Measurements from ENCODE around the gene BAIAP2. TPM values are rescaled to one million over a fixed set of nuclear protein-coding genes. Genes with fewer than 3 reads are reported as not detected.
"Not testable (repeated sequence)": the region's sequence is repeated elsewhere in the genome, so short reads cannot be mapped to it uniquely, and the experiment has no call there.

BAIAP2 gene
- polyA plus RNA-seq, 6 donors from 2014 or later: 0.19 to 6.1 (median 0.79) TPM

GRCh38 chr17:81138083-81138482, 103.1 kb downstream of the BAIAP2 start:
- no peak overlapping the region for H3K4me3 Mint-ChIP-seq
- peak overlapping the region in 1 of 6 donors; percentile 41 for H3K27ac Mint-ChIP-seq
- DNase-seq (no peak), ATAC-seq (ENCODE audit: low read depth in 2 of 2) (no peak)
- no peaks in the 10 kb centered on the region for H3K36me3 Mint-ChIP-seq
- H3K9me3 Mint-ChIP-seq: peaks cover 0 to 7% (median 0%) of the 10 kb centered on the region in 7 donors
- peaks cover 0 to 10% (median 0%) of the 10 kb centered on the region in 3 donors for H3K27me3 Mint-ChIP-seq
- H3K4me1 Mint-ChIP-seq: peaks cover 0 to 12% (median 9%) of the 10 kb centered on the region in 3 donors

- H3K4me3 Mint-ChIP-seq: no peak overlapping the region
- H3K27me3 Mint-ChIP-seq: peaks cover 0 to 10% (median 2%) of the 10 kb centered on the region in 3 donors
- no peak overlapping the region for H3K27ac Mint-ChIP-seq
Measured at GRCh38 chr17:81138500-81138899, 103.5 kb downstream of the BAIAP2 start.

GRCh38 chr17:81139428-81139827, 104.5 kb downstream of the BAIAP2 start:
- H3K9me3 Mint-ChIP-seq: peaks cover 0 to 7% (median 0%) of the 10 kb centered on the region in 7 donors
- H3K27ac Mint-ChIP-seq: no peak overlapping the region
- H3K27me3 Mint-ChIP-seq: peaks cover 0 to 10% (median 8%) of the 10 kb centered on the region in 3 donors
- peaks cover 0 to 12% (median 9%) of the 10 kb centered on the region in 3 donors for H3K4me1 Mint-ChIP-seq
- H3K36me3 Mint-ChIP-seq: no peaks in the 10 kb centered on the region
- DNase-seq (no peak), ATAC-seq (ENCODE audit: low read depth in 2 of 2) (no peak)
- H3K4me3 Mint-ChIP-seq: no peak overlapping the region

More at GRCh38 chr17:81138500-81138899, 103.5 kb downstream of the BAIAP2 start:
- ATAC-seq (ENCODE audit: low read depth in 2 of 2) (no peak), DNase-seq (no peak)
- H3K9me3 Mint-ChIP-seq: peaks cover 0 to 7% (median 0%) of the 10 kb centered on the region in 7 donors
- peaks cover 0 to 12% (median 9%) of the 10 kb centered on the region in 3 donors for H3K4me1 Mint-ChIP-seq
- H3K36me3 Mint-ChIP-seq: no peaks in the 10 kb centered on the region

GRCh38 chr17:81140018-81140417, 105.1 kb downstream of the BAIAP2 start:
- H3K4me1 Mint-ChIP-seq: peaks cover 0 to 12% (median 9%) of the 10 kb centered on the region in 3 donors
- no peak for ATAC-seq (ENCODE audit: low read depth in 2 of 2)
- H3K27ac Mint-ChIP-seq: peak overlapping the region in 2 of 6 donors; percentile 44 to 66
- H3K36me3 Mint-ChIP-seq: no peaks in the 10 kb centered on the region
- no peak overlapping the region for H3K4me3 Mint-ChIP-seq
- no peak for DNase-seq
- H3K9me3 Mint-ChIP-seq: peaks cover 0 to 7% (median 0%) of the 10 kb centered on the region in 7 donors
- peaks cover 0 to 10% (median 8%) of the 10 kb centered on the region in 3 donors for H3K27me3 Mint-ChIP-seq

GRCh38 chr17:81140695-81141094, 105.7 kb downstream of the BAIAP2 start:
- Mint-ChIP-seq H3K4me1 (peaks cover 0 to 12% (median 9%) of the 10 kb centered on the region in 3 donors), H3K36me3 (no peaks in the 10 kb centered on the region), H3K9me3 (peaks cover 0 to 7% (median 0%) of the 10 kb centered on the region in 7 donors), H3K27ac (no peak overlapping the region), H3K4me3 (no peak overlapping the region), H3K27me3 (peaks cover 0 to 10% (median 8%) of the 10 kb centered on the region in 3 donors)
- no peak for ATAC-seq (ENCODE audit: low read depth in 2 of 2)
- DNase-seq: no peak

GRCh38 chr17:81142301-81143199, 107.6 kb downstream of the BAIAP2 start:
- Mint-ChIP-seq H3K27ac (peak overlapping the region in 1 of 6 donors; percentile 20), H3K4me3 (peak overlapping the region in 1 of 8 donors; percentile 56), H3K9me3 (peaks cover 0 to 7% (median 0%) of the 10 kb centered on the region in 7 donors), H3K36me3 (no peaks in the 10 kb centered on the region), H3K4me1 (peaks cover 0 to 12% (median 9%) of the 10 kb centered on the region in 3 donors), H3K27me3 (peaks cover 5 to 10% (median 8%) of the 10 kb centered on the region in 3 donors)
- ATAC-seq (ENCODE audit: low read depth in 2 of 2) (peak; percentile 84), DNase-seq (peak; percentile 50)

- no peak for DNase-seq
- peaks cover 5 to 10% (median 9%) of the 10 kb centered on the region in 3 donors for H3K27me3 Mint-ChIP-seq
- no peak for ATAC-seq (ENCODE audit: low read depth in 2 of 2)
Measured at GRCh38 chr17:81143200-81143527, 108.2 kb downstream of the BAIAP2 start.

GRCh38 chr17:81143717-81144422, 108.9 kb downstream of the BAIAP2 start:
- Mint-ChIP-seq H3K9me3 (no peaks in the 10 kb centered on the region), H3K4me1 (no peaks in the 10 kb centered on the region), H3K27ac (no peak overlapping the region), H3K27me3 (peaks cover 5 to 15% (median 10%) of the 10 kb centered on the region in 3 donors), H3K36me3 (no peaks in the 10 kb centered on the region), H3K4me3 (peak overlapping the region in 1 of 8 donors; percentile 29)
- DNase-seq (no peak), ATAC-seq (ENCODE audit: low read depth in 2 of 2) (no peak)

More at GRCh38 chr17:81143200-81143527, 108.2 kb downstream of the BAIAP2 start:
- no peak overlapping the region for H3K4me3 Mint-ChIP-seq
- H3K4me1 Mint-ChIP-seq: peaks cover 0 to 7% (median 5%) of the 10 kb centered on the region in 3 donors
- no peaks in the 10 kb centered on the region for H3K36me3 Mint-ChIP-seq
- H3K9me3 Mint-ChIP-seq: peaks cover 0 to 4% (median 0%) of the 10 kb centered on the region in 7 donors
- peak overlapping the region in 1 of 6 donors; percentile 30 for H3K27ac Mint-ChIP-seq

GRCh38 chr17:81144423-81144781, 109.5 kb downstream of the BAIAP2 start:
- H3K27me3 Mint-ChIP-seq: peaks cover 5 to 18% (median 15%) of the 10 kb centered on the region in 3 donors
- H3K4me1 Mint-ChIP-seq: peaks cover 0 to 3% (median 0%) of the 10 kb centered on the region in 3 donors
- DNase-seq: no peak
- no peak for ATAC-seq (ENCODE audit: low read depth in 2 of 2)
- no peaks in the 10 kb centered on the region for H3K9me3 Mint-ChIP-seq
- H3K36me3 Mint-ChIP-seq: no peaks in the 10 kb centered on the region
- H3K27ac Mint-ChIP-seq: no peak overlapping the region
- H3K4me3 Mint-ChIP-seq: no peak overlapping the region

GRCh38 chr17:81146208-81146607, 111.3 kb downstream of the BAIAP2 start:
- Mint-ChIP-seq H3K27ac (peak overlapping the region in 1 of 6 donors; percentile 28), H3K27me3 (peaks cover 5 to 34% (median 29%) of the 10 kb centered on the region in 3 donors)
- H3K9me3 Mint-ChIP-seq; H3K4me1 Mint-ChIP-seq; H3K36me3 Mint-ChIP-seq; DNase-seq; H3K4me3 Mint-ChIP-seq; ATAC-seq (ENCODE audit: low read depth in 2 of 2): not testable (repeated sequence)

- Mint-ChIP-seq H3K4me3 (no peak overlapping the region), H3K27me3 (peaks cover 5 to 38% (median 26%) of the 10 kb centered on the region in 3 donors), H3K4me1 (peaks cover 0 to 3% (median 0%) of the 10 kb centered on the region in 3 donors), H3K36me3 (no peaks in the 10 kb centered on the region), H3K27ac (no peak overlapping the region), H3K9me3 (peaks cover 0 to 1% (median 0%) of the 10 kb centered on the region in 7 donors)
- DNase-seq: no peak
- no peak for ATAC-seq (ENCODE audit: low read depth in 2 of 2)
Measured at GRCh38 chr17:81147701-81148100, 112.8 kb downstream of the BAIAP2 start.

- Mint-ChIP-seq H3K4me1 (peaks cover 0 to 3% (median 0%) of the 10 kb centered on the region in 3 donors), H3K4me3 (no peak overlapping the region), H3K27me3 (peaks cover 10 to 40% (median 26%) of the 10 kb centered on the region in 3 donors), H3K36me3 (no peaks in the 10 kb centered on the region), H3K27ac (no peak overlapping the region), H3K9me3 (peaks cover 0 to 1% (median 0%) of the 10 kb centered on the region in 7 donors)
- no peak for DNase-seq
- no peak for ATAC-seq (ENCODE audit: low read depth in 2 of 2)
Measured at GRCh38 chr17:81148571-81148970, 113.6 kb downstream of the BAIAP2 start.

GRCh38 chr17:81148986-81149533, 114.1 kb downstream of the BAIAP2 start:
- H3K4me1 Mint-ChIP-seq: peaks cover 0 to 3% (median 0%) of the 10 kb centered on the region in 3 donors

More at GRCh38 chr17:81148986-81149533, 114.1 kb downstream of the BAIAP2 start:
- Mint-ChIP-seq H3K9me3 (peaks cover 0 to 1% (median 0%) of the 10 kb centered on the region in 7 donors), H3K27ac (no peak overlapping the region), H3K36me3 (no peaks in the 10 kb centered on the region), H3K4me3 (no peak overlapping the region), H3K27me3 (peaks cover 10 to 37% (median 26%) of the 10 kb centered on the region in 3 donors)
- DNase-seq: no peak
- no peak for ATAC-seq (ENCODE audit: low read depth in 2 of 2)

Measured in naive B cell (primary cell).